ENCODE results near the gene CFAP99. TPM values are rescaled to one million over a fixed set of nuclear protein-coding genes. Genes with fewer than 3 reads are reported as not detected.

CFAP99 gene
- total and polyA plus RNA-seq, 2 of the 8 experiments (the other 6 are each of a cell fraction or from before 2014, with no cell fraction given) = not detected

DNA sequence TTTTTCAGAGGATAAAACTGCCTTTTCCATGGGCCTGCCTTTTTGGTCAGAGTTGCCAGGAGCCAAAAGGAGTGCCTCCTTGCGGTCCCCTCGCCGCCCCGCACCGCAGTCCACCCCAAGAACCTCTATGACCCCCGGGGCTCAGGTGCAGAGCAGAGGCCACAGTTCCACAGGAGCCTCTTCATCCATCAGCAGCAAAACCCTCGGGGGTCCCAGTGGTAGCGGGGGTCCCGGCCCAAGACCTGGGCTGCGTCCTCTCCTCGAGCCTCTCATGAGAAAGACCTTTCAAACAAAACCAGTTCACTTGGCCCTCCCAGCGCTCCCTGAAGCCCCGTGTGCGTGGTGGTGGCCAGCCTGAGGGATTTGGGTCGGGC lies 17.2 kb upstream of the CFAP99 start (continued):
- TF ChIP-seq RBBP5 (IDR thresholded peaks at IDR 0.05; ENCODE audit: borderline replicate concordance, low read depth, low read length) = no peak
- TF ChIP-seq SRF (IDR thresholded peaks at IDR 0.05; ENCODE audit: low read depth, low read length) = no peak

All from H1 (cell line).